NCI-H526 (cell line): Measurements from ENCODE around the gene ARF5.

ENCODE experiments used
- DNase-seq, 2 experiments: peaks; one replicate each; lab custom pipeline; 2025; lab: John Stamatoyannopoulos, UW

Gene ARF5

GRCh38 chr7:127635659-127636285 is 47.6 kb downstream of the ARF5 start:
- DNase-seq = no peak

- DNase-seq = no peak
These were observed 50.0 kb downstream of the ARF5 start for GRCh38 chr7:127638197-127638596.
